K562 (cell line): Measurements from ENCODE around the gene LRRC3.

Source experiments
- ARID3B ChIP-seq: fragments of 250-450 bp; sonication (Bioruptor Pico); IDR thresholded peaks from 2 replicates; pipeline ENCODE4 v1.4.0; 2020; ENCODE audit warnings: borderline replicate concordance
- CHD1 ChIP-seq: fragments of 200-600 bp; sonication (generic); IDR thresholded peaks from one replicate; pipeline ENCODE4 v1.6.1; 2012; ENCODE audit warnings: mild to moderate bottlenecking, moderate library complexity, low read length, inconsistent platforms
- CTCF ChIP-seq, 3 experiments: IDR thresholded peaks in 2 of 3; conservative IDR thresholded peaks in 1 of 3; 2 replicates each; pipeline ENCODE4 v1.5.1; 2011 to 2012; ENCODE audit warnings: low read length in 3 of 3, mild to moderate bottlenecking in 3 of 3, control low read depth in 2 of 3, improper control_type of control experiment in 1 of 3, inconsistent platforms in 1 of 3, low read depth in 1 of 3, mixed read lengths in 1 of 3, moderate library complexity in 1 of 3; ENCODE audit not compliant: insufficient read depth in 2 of 3
- EZH2 ChIP-seq: IDR thresholded peaks from 2 replicates; pipeline ENCODE4 v1.6.1; 2012; ENCODE audit warnings: low read depth, mild to moderate bottlenecking, inconsistent platforms, low read length, borderline replicate concordance
- FOXP1 ChIP-seq: sonication (generic); formaldehyde crosslinking; IDR thresholded peaks from 2 replicates; pipeline ENCODE4 v1.8.0; 2022; ENCODE audit warnings: mild to moderate bottlenecking, missing genetic modification reagents
- HNRNPL ChIP-seq: fragments of 200-400 bp; formaldehyde crosslinking; IDR thresholded peaks from 2 replicates; pipeline ENCODE4 v1.6.1; 2017; ENCODE audit warnings: low read depth, mild to moderate bottlenecking, low read length
- KHSRP ChIP-seq: fragments of 450-650 bp; IDR thresholded peaks from 2 replicates; pipeline ENCODE4 v1.6.1; 2017
- NR0B1 ChIP-seq: fragments of 450-650 bp; IDR thresholded peaks from one replicate; pipeline ENCODE4 v1.6.1; 2018; ENCODE audit warnings: mild to moderate bottlenecking, moderate library complexity; ENCODE audit not compliant: partially characterized antibody
- POLR2AphosphoS5 ChIP-seq: IDR thresholded peaks from 2 replicates; pipeline ENCODE4 v1.6.1; 2011; ENCODE audit warnings: mild to moderate bottlenecking, low read depth, low read length, moderate library complexity; ENCODE audit not compliant: control insufficient read depth, insufficient read depth
- PREB ChIP-seq: sonication (generic); formaldehyde crosslinking; IDR thresholded peaks from 2 replicates; pipeline ENCODE4 v1.8.1; 2023; ENCODE audit warnings: mild to moderate bottlenecking, missing genetic modification reagents
- STAG1 ChIP-seq: sonication (generic); formaldehyde crosslinking; IDR thresholded peaks from 2 replicates; pipeline ENCODE4 v1.5.0; 2020; ENCODE audit warnings: missing genetic modification reagents, borderline replicate concordance
- YY1 ChIP-seq, 3 experiments: IDR thresholded peaks; 2 replicates each; pipeline ENCODE4 v1.6.1; 2011; ENCODE audit warnings: low read length in 2 of 3, mild to moderate bottlenecking in 2 of 3, moderate library complexity in 2 of 3, borderline replicate concordance in 1 of 3, control low read depth in 1 of 3, low read depth in 1 of 3; ENCODE audit not compliant: insufficient read depth in 3 of 3, insufficient replicate concordance in 2 of 3, control insufficient read depth in 1 of 3, insufficient read length in 1 of 3; ENCODE audit errors: extremely low read depth in 1 of 3
- ZNF274 ChIP-seq: IDR thresholded peaks from 2 replicates; pipeline ENCODE4 v1.6.1; 2011; ENCODE audit warnings: low read depth, mild to moderate bottlenecking, low read length, moderate library complexity, borderline replicate concordance

GRCh38 chr21:44454058-44454457, 1.3 kb upstream of the LRRC3 start:
- TF ChIP-seq EZH2 (no peak), ARID3B (CRISPR knock-in tag) (no peak), CHD1 (no peak), PREB (no peak), YY1 (IDR thresholded peaks at IDR 0.05; ENCODE audit: borderline replicate concordance in 1 of 3, control insufficient read depth in 1 of 3, extremely low read depth in 1 of 3, insufficient read depth in 3 of 3, insufficient read length in 1 of 3, insufficient replicate concordance in 2 of 3, low read depth in 1 of 3, low read length in 2 of 3) (no peak), STAG1 (CRISPR knock-in tag) (no peak), KHSRP (no peak), HNRNPL (no peak), CTCF (IDR thresholded peaks at IDR 0.05 in 2 of 3, conservative IDR thresholded peaks at IDR 0.05 in 1 of 3; ENCODE audit: insufficient read depth in 2 of 3, low read depth in 1 of 3, low read length in 3 of 3) (no peak), NR0B1 (no peak), FOXP1 (CRISPR knock-in tag) (no peak), POLR2AphosphoS5 (no peak), ZNF274 (no peak)
